GM23338 (cell line): ENCODE results near the gene RPS8. TPM values are rescaled to one million over a fixed set of nuclear protein-coding genes. Genes with fewer than 3 reads are reported as not detected.

Experiments used
- ATAC-seq: fragments of 200-7000 bp; cut with Tn5 transposase; 3 replicates; pipeline ENCODE4 v1.9.1; 2020
- DNase-seq: peaks from one replicate; pipeline ENCODE4 v3.0.0-alpha.2; 2015; ENCODE audit warnings: low spot score
- H2AFZ ChIP-seq: fragments of 200-600 bp; sonication (generic); 2 replicates; pipeline ENCODE4 v1.8.0; 2016; ENCODE audit warnings: antibody characterized with exemption, mild to moderate bottlenecking, moderate library complexity
- H3F3A ChIP-seq: fragments of 200-600 bp; sonication (generic); replicated peaks from 2 replicates; pipeline ENCODE4 v1.8.0; 2017; ENCODE audit warnings: antibody characterized with exemption, mixed run types, low read depth
- H3K27ac ChIP-seq: fragments of 200-600 bp; sonication (generic); 2 replicates; pipeline ENCODE4 v1.6.1; 2016; ENCODE audit warnings: low read depth
- H3K27me3 ChIP-seq: fragments of 200-600 bp; sonication (generic); 2 replicates; pipeline ENCODE4 v1.8.0; 2016; ENCODE audit warnings: mild to moderate bottlenecking, mixed run types, moderate library complexity; ENCODE audit not compliant: insufficient read depth
- H3K36me3 ChIP-seq: fragments of 200-600 bp; sonication (generic); 2 replicates; pipeline ENCODE4 v1.8.0; 2016; ENCODE audit warnings: mild to moderate bottlenecking; ENCODE audit not compliant: insufficient read depth
- H3K4me1 ChIP-seq: fragments of 200-600 bp; sonication (generic); 2 replicates; pipeline ENCODE4 v1.8.0; 2016; ENCODE audit warnings: mild to moderate bottlenecking, moderate library complexity; ENCODE audit not compliant: insufficient read depth
- H3K4me2 ChIP-seq: fragments of 200-600 bp; sonication (generic); 2 replicates; pipeline ENCODE4 v1.7.1; 2017; ENCODE audit warnings: mixed run types
- H3K4me3 ChIP-seq: fragments of 200-600 bp; sonication (generic); 2 replicates; pipeline ENCODE4 v1.6.1; 2016; ENCODE audit warnings: mixed run types
- H3K79me2 ChIP-seq: fragments of 200-600 bp; sonication (generic); replicated peaks from 2 replicates; pipeline ENCODE4 v1.8.0; 2017; ENCODE audit warnings: mild to moderate bottlenecking; ENCODE audit not compliant: insufficient read depth
- H3K9me2 ChIP-seq: fragments of 200-600 bp; sonication (generic); 2 replicates; pipeline ENCODE4 v1.8.0; 2017; ENCODE audit not compliant: insufficient read depth
- H4K20me1 ChIP-seq: fragments of 200-600 bp; sonication (generic); replicated peaks from 2 replicates; pipeline ENCODE4 v1.8.0; 2017; ENCODE audit warnings: mild to moderate bottlenecking; ENCODE audit not compliant: insufficient read depth
- H3K27ac Mint-ChIP-seq: 2 replicates; pipeline ENCODE4 v1.8.0; 2020; ENCODE audit warnings: inconsistent platforms, mild to moderate bottlenecking, moderate library complexity, mixed read lengths
- H3K27me3 Mint-ChIP-seq: 3 replicates; pipeline ENCODE4 v1.8.0; 2022; ENCODE audit warnings: low read depth, mild to moderate bottlenecking, moderate library complexity, mixed read lengths, inconsistent platforms; ENCODE audit not compliant: insufficient read depth, poor library complexity
- H3K36me3 Mint-ChIP-seq: 3 replicates; pipeline ENCODE4 v1.8.0; 2021; ENCODE audit warnings: low read depth, mild to moderate bottlenecking, inconsistent platforms, moderate library complexity, mixed read lengths
- H3K4me1 Mint-ChIP-seq: 3 replicates; pipeline ENCODE4 v1.8.0; 2020; ENCODE audit warnings: mild to moderate bottlenecking, inconsistent platforms, mixed read lengths
- H3K4me3 Mint-ChIP-seq: 3 replicates; pipeline ENCODE4 v1.8.0; 2021; ENCODE audit warnings: moderate library complexity, mild to moderate bottlenecking, inconsistent platforms, mixed read lengths
- H3K9me3 Mint-ChIP-seq: 3 replicates; pipeline ENCODE4 v1.8.0; 2020; ENCODE audit warnings: moderate library complexity, mild to moderate bottlenecking, inconsistent platforms, mixed read lengths
- CREB1 ChIP-seq: fragments of 250-450 bp; sonication (Bioruptor Pico); IDR thresholded peaks from 2 replicates; pipeline ENCODE4 v1.5.0; 2020; ENCODE audit warnings: low read depth, mild to moderate bottlenecking, moderate library complexity
- CTCF ChIP-seq, 2 experiments: fragments of 200-600 bp in 1 of 2; sonication (generic) in 1 of 2; conservative IDR thresholded peaks; 2 replicates each; pipeline versions ENCODE4 v1.5.1 to v1.6.1; 2016 to 2017; ENCODE audit warnings: antibody characterized with exemption in 2 of 2, low read depth in 2 of 2, mild to moderate bottlenecking in 2 of 2, moderate library complexity in 1 of 2
- EZH2phosphoT487 ChIP-seq: fragments of 200-600 bp; sonication (generic); IDR thresholded peaks from one replicate; pipeline ENCODE4 v1.8.1; 2018; ENCODE audit warnings: antibody characterized with exemption; ENCODE audit not compliant: unreplicated experiment
- JUNB ChIP-seq: IDR thresholded peaks from one replicate; pipeline ENCODE4 v1.6.1; 2016; ENCODE audit warnings: antibody characterized with exemption; ENCODE audit not compliant: unreplicated experiment
- NANOG ChIP-seq: IDR thresholded peaks from 2 replicates; pipeline ENCODE4 v1.6.1; 2016; ENCODE audit warnings: antibody characterized with exemption, borderline replicate concordance
- STAT1 ChIP-seq: IDR thresholded peaks from one replicate; pipeline ENCODE4 v1.6.1; 2016; ENCODE audit warnings: antibody characterized with exemption; ENCODE audit not compliant: unreplicated experiment
- ZNF114 ChIP-seq: fragments of 250-450 bp; sonication (Bioruptor Pico); IDR thresholded peaks from 2 replicates; pipeline ENCODE4 v1.5.0; 2020; ENCODE audit warnings: mild to moderate bottlenecking, moderate library complexity
- polyA plus RNA-seq: library from polyadenylated mRNA; unstranded; fragments of >200 nt; fragmentation: Nextera tagmentation; extraction: Ambion mirVana; gene quantifications from 2 replicates; pipeline ENCODE4 v1.2.1, GENCODE V29; 2016
- total RNA-seq: library from RNA; depleted of rRNA; stranded (reverse); fragments of >200 nt; shearing (Covaris generic); gene quantifications from 2 replicates; pipeline ENCODE4 v1.2.3, GENCODE V29; 2014

Gene RPS8
- total and polyA plus RNA-seq, 2 experiments from 2014 or later, result 1,756 to 2,427 TPM

DNA sequence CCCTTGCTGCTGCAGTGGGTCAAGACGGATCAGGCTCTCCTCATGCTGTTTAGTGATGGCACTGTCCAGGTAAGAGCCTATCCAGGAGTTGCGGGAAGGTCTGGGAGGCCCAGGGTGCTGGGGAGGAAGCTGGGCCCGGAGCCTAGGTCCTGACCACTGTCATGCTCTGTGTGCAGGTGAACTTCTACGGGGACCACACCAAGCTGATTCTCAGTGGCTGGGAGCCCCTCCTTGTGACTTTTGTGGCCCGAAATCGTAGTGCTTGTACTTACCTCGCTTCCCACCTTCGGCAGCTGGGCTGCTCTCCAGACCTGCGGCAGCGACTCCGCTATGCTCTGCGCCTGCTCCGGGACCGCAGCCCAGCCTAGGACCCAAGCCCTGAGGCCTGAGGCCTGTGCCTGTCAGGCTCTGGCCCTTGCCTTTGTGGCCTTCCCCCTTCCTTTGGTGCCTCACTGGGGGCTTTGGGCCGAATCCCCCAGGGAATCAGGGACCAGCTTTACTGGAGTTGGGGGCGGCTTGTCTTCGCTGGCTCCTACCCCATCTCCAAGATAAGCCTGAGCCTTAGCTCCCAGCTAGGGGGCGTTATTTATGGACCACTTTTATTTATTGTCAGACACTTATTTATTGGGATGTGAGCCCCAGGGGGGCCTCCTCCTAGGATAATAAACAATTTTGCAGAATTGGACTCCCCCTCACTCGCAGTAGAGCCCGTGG lies 30.1 kb downstream of the RPS8 start:
- 0 out of 2 replicates have a peak, but pooled peaks cover 3% of the 10 kb centered on the region for H3K79me2 ChIP-seq
- 0 out of 2 replicates have a peak overlapping the region, but pooled peaks have one; percentile 19 for H3K27ac ChIP-seq
- Mint-ChIP-seq H3K27ac (no peak overlapping the region), H3K4me1 (peaks cover 38% of the 10 kb centered on the region), H3K27me3 (peaks cover 16% of the 10 kb centered on the region), H3K36me3 (peaks cover 41% of the 10 kb centered on the region), H3K4me3 (no peak overlapping the region), H3K9me3 (no peaks in the 10 kb centered on the region)
- no peak overlapping the region for H3K4me2 ChIP-seq
- no peaks in the 10 kb centered on the region for H3K9me2 ChIP-seq
- no peak overlapping the region for H3K4me3 ChIP-seq
- H3F3A ChIP-seq, result peaks cover 6% of the 10 kb centered on the region; the same call in 1 of the 2 replicates
- DNase-seq (no peak), ATAC-seq (no peak)
- no peaks in the 10 kb centered on the region for H3K27me3 ChIP-seq
- no peaks in the 10 kb centered on the region; the same call in 1 of the 2 replicates for H3K36me3 ChIP-seq
- peaks cover 36% of the 10 kb centered on the region for H3K4me1 ChIP-seq
- no peaks in the 10 kb centered on the region for H4K20me1 ChIP-seq
- peak; percentile 42 to 49 for TF ChIP-seq CTCF (conservative IDR thresholded peaks at IDR 0.05; ENCODE audit: low read depth in 2 of 2)
- no peak for TF ChIP-seq STAT1
- no peak overlapping the region for H2AFZ ChIP-seq

GRCh38 chr1:44806025-44806703 lies 30.8 kb downstream of the RPS8 start:
- Histone ChIP-seq H3K9me2 (no peaks in the 10 kb centered on the region), H3K4me2 (no peak overlapping the region), H3K27ac (peak overlapping the region; percentile 93; the same call in 1 of the 2 replicates), H3K4me3 (no peak overlapping the region), H3K36me3 (no peaks in the 10 kb centered on the region; the same call in 1 of the 2 replicates), H3K4me1 (peaks cover 36% of the 10 kb centered on the region), H3K79me2 (0 out of 2 replicates have a peak, but pooled peaks cover 2% of the 10 kb centered on the region), H2AFZ (no peak overlapping the region), H4K20me1 (no peaks in the 10 kb centered on the region), H3F3A (peaks cover 6% of the 10 kb centered on the region; the same call in 1 of the 2 replicates), H3K27me3 (no peaks in the 10 kb centered on the region)
- Mint-ChIP-seq H3K9me3 (no peaks in the 10 kb centered on the region), H3K27ac (no peak overlapping the region), H3K36me3 (peaks cover 41% of the 10 kb centered on the region), H3K4me3 (no peak overlapping the region), H3K27me3 (peaks cover 18% of the 10 kb centered on the region), H3K4me1 (peaks cover 36% of the 10 kb centered on the region)
- DNase-seq (no peak), ATAC-seq (peak; percentile 1; the same call in 1 of the 3 replicates)
- peak in 1 of 2 experiments; percentile 51; a peak in 2 of 4 replicates for TF ChIP-seq CTCF (conservative IDR thresholded peaks at IDR 0.05; ENCODE audit: low read depth in 2 of 2)
- no peak for TF ChIP-seq NANOG
- TF ChIP-seq ZNF114 (CRISPR knock-in tag), result no peak
- TF ChIP-seq JUNB, result no peak
- TF ChIP-seq EZH2phosphoT487, result no peak
- no peak for TF ChIP-seq CREB1 (CRISPR knock-in tag)
